NOMO-1 treated with dmso at 0.1 percent for 144 hours (cell line): ENCODE data around the gene SLC45A1.
"Not testable (repeated sequence)": the region's sequence is repeated elsewhere in the genome, so short reads cannot be mapped to it uniquely, and the experiment has no call there.

Experiments
- DNase-seq: peaks from one replicate; lab custom pipeline; 2025; ENCODE audit not compliant: unreplicated experiment; lab: John Stamatoyannopoulos, UW

SLC45A1 gene

DNA sequence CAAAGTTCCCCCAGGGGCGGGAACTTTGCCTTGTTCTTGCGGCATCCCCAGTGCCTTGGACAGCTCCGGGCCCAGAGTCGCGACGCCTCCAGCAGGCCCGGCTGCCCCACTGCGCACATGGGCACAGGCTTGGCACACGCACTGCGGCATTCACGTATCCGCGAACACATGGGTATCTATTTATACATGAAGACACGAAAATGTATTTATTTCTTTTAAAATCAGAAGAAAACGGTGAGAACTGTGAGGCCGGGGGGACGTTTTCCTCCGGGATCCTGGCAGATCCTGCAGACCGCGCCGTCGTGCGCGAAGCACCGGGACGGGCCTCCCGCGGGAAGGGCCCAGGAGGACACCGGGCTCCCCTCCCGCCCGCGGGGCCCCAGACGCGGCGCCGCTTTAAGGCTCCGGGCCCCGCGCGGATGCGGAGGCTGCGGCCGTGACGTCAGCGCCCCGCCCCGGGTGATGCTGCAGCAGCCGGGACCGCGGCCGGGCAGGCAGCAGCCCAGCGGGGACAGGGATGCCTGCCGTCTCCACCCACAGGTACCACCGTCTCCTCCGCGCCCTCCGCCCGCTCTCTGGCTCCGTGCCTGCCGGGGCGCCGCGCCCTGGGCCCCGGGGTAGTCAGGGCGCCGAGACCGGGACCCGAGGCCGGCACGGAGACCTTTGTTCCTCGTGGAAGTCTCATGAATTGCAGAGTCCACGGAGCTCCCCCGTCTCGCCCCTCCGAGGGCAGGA, at the start of gene SLC45A1:
TSS of gene SLC45A1 (plus strand) at position 468 of the 735 bp plus-strand sequence. CDS start 6,216 bp downstream, outside the sequence.
- DNase-seq, result no peak

DNA sequence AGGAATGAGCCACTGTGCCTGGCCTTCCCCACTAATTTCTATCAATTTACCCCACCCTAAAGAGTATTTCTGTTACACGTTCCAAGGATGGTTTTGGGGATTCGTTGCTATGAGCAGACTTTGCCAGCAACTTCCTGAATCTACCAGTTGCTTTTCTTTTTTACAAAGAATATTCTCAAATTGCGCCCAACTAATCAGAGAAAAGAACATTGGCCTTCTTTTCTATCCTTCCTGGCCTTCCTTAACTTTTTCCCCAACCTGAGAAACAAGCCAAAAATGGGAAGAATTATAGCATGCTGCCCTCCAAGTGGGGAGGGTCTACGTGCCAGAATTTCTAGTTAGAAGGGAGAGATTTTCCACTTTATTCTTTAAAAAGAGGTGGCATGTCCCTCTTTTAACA, 44.9 kb upstream of the SLC45A1 start:
- DNase-seq, result no peak

GRCh38 chr1:8274352-8274751, 43.6 kb upstream of the SLC45A1 start:
- no peak for DNase-seq

DNA sequence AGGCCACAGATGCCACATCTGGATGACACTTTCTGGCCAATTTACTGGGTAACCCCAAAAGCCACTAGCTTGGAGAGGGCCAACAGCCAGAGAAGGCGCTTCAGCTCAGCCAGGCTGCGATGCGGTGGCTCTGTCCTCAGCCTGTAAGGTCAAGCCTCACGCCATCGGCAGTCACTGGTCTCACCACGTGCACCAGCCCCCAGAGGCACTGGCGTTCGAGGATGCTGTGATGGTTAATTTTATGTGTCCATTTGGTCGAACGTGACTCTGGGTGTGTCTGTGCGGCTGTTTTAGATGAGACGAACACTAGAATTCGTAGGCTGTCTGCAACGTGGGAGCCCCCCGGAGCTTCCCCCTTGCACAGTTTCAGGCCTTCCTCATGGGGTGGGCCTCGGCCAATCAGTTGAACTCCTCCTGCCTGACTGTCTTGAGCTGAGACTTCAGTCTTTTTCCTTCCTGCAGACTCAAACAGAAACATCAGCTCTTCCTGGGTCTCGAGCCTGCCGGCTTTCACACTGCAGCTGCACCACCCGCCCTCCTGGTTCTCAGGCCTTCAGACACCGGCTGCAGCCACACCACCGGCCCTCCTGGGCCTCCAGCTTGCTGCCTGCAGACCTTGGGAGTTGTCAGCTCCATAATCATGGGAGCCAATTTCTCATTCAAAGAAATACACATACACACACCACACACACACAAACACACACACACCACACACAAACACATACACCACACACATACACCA, 41.6 kb upstream of the SLC45A1 start:
- DNase-seq, result no peak

DNA sequence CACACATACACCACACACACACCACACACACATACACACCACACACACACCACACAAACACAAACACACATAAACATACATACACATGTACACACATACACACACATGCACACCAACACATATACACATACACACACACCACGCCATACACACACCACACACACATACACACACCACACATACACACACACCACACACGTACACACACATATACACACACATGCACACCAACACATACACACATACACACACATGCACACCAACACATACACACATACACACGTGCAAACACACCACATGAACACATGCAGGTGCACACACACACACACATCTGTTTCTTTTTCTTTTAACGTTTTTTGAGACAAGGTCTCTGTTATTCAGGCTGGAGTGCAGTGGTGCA, 41.0 kb upstream of the SLC45A1 start:
- DNase-seq, result no peak

GRCh38 chr1:8278677-8279076, 39.2 kb upstream of the SLC45A1 start:
- DNase-seq, result not testable (repeated sequence)

GRCh38 chr1:8281843-8282509, 35.9 kb upstream of the SLC45A1 start:
- no peak for DNase-seq

GRCh38 chr1:8283058-8283884, 34.6 kb upstream of the SLC45A1 start:
- DNase-seq, result peak; percentile 25

GRCh38 chr1:8284127-8284526, 33.8 kb upstream of the SLC45A1 start:
- DNase-seq, result no peak

- no peak for DNase-seq
Observed at GRCh38 chr1:8285103-8285502, 32.8 kb upstream of the SLC45A1 start.

GRCh38 chr1:8285965-8286364, 31.9 kb upstream of the SLC45A1 start:
- DNase-seq, result no peak

DNA sequence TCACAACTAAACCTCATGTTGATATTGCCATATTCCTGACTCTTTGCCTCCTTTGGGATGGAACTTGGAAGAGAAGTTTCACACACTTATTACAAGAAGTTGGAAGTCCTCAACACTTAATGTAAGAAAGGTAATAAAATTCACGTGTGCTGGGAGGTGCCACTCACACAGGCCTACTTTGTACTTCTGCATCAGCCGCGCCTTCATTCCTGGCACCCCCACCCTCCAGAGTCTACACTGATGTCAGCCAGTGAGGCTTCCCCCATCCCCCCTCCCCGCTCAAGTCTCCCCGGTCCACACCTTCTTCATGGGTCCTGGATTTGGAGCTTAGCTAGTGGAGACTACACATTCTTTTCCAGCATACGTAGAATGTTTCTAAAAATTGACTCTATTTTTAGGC, 24.8 kb upstream of the SLC45A1 start:
- DNase-seq, result no peak

DNA sequence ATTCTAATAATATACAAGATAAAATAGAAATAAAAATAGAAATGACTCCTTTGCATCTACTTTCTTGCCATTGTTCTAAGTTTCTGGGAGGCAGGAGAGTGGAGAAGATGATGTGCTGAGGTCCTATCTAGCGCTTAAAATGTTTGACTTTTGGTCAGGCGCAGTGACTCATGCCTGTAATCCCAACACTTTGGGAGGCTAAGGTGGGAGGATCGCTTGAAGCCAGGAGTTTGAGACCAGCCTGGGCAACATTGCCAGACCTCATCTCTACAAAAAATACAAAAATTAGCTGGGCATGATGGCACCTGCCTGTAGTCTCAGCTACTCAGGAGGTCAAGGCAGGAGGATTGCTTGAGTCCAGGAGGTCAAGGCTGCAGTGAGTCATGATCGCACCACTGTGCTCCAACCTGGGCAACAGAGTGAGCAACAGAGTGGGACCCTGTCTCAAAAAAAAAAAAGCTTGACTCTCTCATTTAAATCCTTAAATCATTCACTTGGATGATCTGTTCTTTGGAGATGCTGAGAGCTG, 24.2 kb upstream of the SLC45A1 start:
- no peak for DNase-seq

- DNase-seq, result no peak
Observed at GRCh38 chr1:8294170-8294697, 23.7 kb upstream of the SLC45A1 start.

DNA sequence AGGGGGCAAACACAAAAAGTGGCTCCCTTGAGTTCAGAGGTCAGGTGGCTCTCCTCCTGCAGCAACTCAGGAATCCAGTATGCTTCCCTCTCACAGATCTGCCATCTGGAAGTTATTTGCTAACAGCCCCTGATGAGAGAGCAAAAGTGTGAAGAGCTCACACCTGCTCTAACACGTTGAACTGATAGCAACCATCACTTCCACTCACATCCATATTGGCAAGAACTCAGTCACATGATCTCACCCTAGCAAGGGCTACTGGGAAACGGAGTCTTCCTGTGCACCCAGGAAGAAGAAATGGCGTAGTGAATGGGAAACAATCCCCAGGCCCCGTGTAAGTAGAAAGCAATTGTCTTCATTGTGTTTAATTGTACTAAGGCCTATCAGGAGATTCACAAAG, 20.7 kb upstream of the SLC45A1 start:
- no peak for DNase-seq

DNA sequence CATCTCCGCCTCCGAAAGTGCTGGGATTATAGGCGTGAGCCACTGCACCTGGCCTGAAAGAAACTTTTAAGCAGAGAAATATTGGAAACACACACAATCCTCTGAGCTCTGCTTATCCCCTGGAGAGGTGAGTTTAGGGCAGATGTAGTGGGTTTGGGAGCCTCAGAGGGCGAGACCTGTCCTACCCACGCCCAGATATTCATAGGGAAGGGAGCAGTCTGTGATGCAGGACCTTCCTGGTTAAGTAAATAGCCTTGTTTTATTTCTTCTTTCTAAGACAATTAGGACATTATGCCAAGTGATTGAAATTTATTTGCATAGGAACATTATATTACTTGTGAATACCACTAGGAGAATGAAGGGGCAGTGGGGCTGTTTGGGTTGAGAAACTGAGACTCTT, 18.0 kb upstream of the SLC45A1 start:
- DNase-seq, result no peak

DNA sequence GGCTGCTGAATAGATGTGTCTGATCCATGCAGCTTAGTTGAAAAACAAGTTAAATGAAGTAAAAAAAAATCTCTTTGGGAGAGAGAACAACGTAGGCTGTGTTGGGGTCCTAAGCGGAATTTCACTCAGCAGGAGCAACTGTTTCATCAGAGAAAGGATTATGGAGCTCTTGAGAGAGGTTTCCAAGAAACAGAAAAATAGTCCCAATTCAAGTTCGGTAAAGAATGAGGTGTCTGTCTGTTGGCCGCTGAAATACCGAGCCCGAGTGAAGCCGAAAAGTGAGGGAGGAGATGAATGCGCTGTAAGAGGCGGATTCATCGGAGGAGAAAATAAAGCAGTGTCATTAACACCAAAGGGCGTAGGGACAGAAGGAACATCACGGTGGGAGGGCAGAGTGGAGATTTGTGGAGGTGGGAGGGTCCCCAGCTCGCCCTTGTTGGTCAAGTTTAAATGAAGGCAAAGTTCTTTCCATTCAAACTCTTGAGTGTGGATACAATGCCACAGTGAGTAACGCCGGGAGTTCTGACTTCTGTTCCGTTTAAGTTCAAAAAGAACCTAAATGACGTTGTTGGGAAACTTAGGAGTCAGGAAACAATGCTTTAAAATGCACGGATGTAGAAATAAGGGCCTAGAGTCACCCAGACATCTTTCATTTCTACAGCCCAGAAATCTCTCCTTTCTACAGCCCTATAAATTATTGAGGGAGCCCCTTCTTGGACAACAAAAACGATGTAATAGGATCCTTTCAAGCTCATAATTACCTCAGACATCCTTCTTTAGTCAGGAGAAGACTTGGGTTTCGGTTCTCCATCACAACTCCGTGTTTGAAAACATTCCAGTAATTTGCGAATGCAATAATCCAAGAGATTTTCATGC, 15.6 kb upstream of the SLC45A1 start:
- no peak for DNase-seq

- DNase-seq, result no peak
Observed at GRCh38 chr1:8303141-8303540, 14.8 kb upstream of the SLC45A1 start.

DNA sequence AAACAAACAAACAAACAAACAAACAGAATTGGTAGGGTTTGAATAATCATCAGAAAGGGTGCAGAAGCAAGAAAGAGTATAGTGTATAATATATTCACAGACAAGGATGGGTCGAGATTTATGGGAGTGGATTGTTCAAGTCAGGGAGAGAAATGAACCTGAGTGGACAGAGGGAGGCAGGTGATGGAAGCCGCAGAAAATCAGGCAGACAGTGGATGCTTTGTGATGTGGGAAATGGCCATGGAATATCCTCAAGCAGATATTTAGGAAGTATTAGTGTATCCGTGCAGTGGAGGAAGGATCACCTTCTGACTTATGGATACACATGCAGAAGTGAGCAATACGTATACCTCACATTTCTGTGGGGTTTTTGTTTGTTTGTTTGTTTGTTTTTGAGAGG, 14.0 kb upstream of the SLC45A1 start:
- no peak for DNase-seq

DNA sequence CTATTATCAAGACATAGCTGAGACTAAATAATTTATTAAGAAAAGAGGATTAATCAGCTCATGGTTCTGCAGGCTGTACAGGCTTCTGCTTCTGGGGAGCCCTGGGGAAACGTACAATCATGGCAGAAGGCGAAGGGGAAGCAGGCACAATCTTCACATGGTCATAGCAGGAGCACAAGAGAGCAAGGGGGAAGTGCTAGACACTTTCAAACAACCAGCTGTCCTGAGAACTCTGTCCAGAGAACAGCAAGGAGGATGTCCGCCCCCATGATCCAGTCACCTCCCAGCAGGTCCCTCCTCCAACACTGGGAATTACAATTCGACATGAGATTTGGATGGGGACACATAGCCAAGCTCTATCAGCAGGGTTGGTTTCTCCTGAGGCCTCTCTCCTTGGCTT, 10.3 kb upstream of the SLC45A1 start:
- no peak for DNase-seq
